HL-60 (cell line): ENCODE measurements around the gene DUSP6.

Source experiments
- CTCF ChIP-seq: IDR thresholded peaks from one replicate; pipeline ENCODE4 v1.5.1; 2011; ENCODE audit warnings: low read length, control low read depth, inconsistent platforms; ENCODE audit not compliant: insufficient read depth
- POLR2AphosphoS5 ChIP-seq: IDR thresholded peaks from 2 replicates; pipeline ENCODE4 v1.6.1; 2012; ENCODE audit warnings: low read depth

DNA sequence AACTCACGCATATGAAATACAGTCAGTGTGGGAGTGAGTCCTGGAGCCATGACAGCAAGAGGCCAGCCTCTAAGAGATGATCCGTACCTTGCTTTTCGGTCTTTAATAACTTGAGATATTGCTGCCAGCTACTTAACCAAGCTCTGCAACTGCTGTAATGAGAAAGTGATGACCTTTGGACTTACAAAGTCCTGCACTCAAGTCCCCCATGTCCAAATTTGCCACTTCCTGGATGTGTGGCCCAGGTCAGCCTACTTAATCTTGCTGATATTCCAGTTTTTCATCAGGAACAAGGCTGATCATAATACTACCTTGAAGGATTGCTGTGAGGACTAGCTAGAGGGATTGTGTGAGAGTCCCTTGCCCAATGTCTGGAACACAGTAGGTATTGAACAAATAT, 33.8 kb upstream of the DUSP6 start:
- TF ChIP-seq CTCF (no peak), POLR2AphosphoS5 (no peak)
